Progenitor cell of endocrine pancreas (in vitro differentiated cells): ENCODE data around the gene PON3. TPM values are rescaled to one million over a fixed set of nuclear protein-coding genes. Genes with fewer than 3 reads are reported as not detected.
A peak's percentile ranks its signal among the peaks of the same experiment; 100 is the strongest.

Experiments used
- DNase-seq: peaks from one replicate; pipeline ENCODE4 v3.0.0; 2021; ENCODE audit warnings: low spot score; ENCODE audit not compliant: unreplicated experiment
- H3K27ac Mint-ChIP-seq: 2 replicates; pipeline ENCODE4 v1.8.0; 2021; ENCODE audit warnings: mild to moderate bottlenecking, moderate library complexity, mixed read lengths
- H3K27me3 Mint-ChIP-seq: 2 replicates; pipeline ENCODE4 v1.8.0; 2021; ENCODE audit warnings: mixed read lengths
- H3K36me3 Mint-ChIP-seq: 2 replicates; pipeline ENCODE4 v1.8.0; 2022; ENCODE audit warnings: mixed read lengths; ENCODE audit not compliant: insufficient read depth
- H3K4me1 Mint-ChIP-seq: 2 replicates; pipeline ENCODE4 v1.8.0; 2021; ENCODE audit warnings: low read depth, mixed read lengths
- H3K4me3 Mint-ChIP-seq: 2 replicates; pipeline ENCODE4 v1.8.0; 2021; ENCODE audit warnings: low read depth, mild to moderate bottlenecking, moderate library complexity, mixed read lengths
- H3K9me3 Mint-ChIP-seq: 2 replicates; pipeline ENCODE4 v1.8.0; 2021; ENCODE audit warnings: low read depth, mixed read lengths
- CTCF ChIP-seq: fragments of 200-600 bp; sonication (generic); IDR thresholded peaks from one replicate; pipeline ENCODE4 v1.5.0; 2021; ENCODE audit warnings: antibody characterized with exemption, mild to moderate bottlenecking; ENCODE audit not compliant: unreplicated experiment
- total RNA-seq: library from RNA; stranded (reverse); gene quantifications from 2 replicates; pipeline ENCODE4 v1.2.1, GENCODE V29; 2021

Gene PON3
- total RNA-seq, 1 donor from 2014 or later: 0.14 TPM

- peaks cover 10% of the 10 kb centered on the region for H3K27me3 Mint-ChIP-seq
- TF ChIP-seq CTCF: no peak
- no peaks in the 10 kb centered on the region for H3K4me1 Mint-ChIP-seq
- H3K9me3 Mint-ChIP-seq: peaks cover 3% of the 10 kb centered on the region
- no peaks in the 10 kb centered on the region for H3K36me3 Mint-ChIP-seq
- DNase-seq: no peak
- no peak overlapping the region for H3K27ac Mint-ChIP-seq
- no peak overlapping the region for H3K4me3 Mint-ChIP-seq
These were observed 65.8 kb downstream of the PON3 start for GRCh38 chr7:95330204-95330960.

DNA sequence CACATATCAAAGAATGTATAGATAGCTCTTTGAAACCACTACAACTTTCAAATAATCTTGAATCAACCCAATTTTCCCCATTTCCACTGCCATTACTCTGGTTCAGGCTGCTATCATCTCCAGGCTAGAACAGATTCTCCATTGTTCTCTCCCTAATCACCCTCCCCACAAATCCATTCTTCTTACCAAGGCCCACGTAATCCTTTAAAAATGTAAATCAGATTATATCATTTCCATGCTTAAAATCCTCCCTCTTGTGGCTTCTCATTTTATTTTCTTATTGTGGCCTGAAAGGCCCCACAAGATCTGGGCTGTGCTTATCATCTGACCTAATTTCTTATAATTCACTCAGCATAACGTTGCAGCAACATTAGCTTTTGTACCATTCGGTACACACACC, 68.8 kb downstream of the PON3 start:
- Mint-ChIP-seq H3K27ac (no peak overlapping the region), H3K4me3 (no peak overlapping the region), H3K27me3 (peaks cover 21% of the 10 kb centered on the region), H3K4me1 (no peaks in the 10 kb centered on the region), H3K9me3 (peaks cover 3% of the 10 kb centered on the region), H3K36me3 (no peaks in the 10 kb centered on the region)
- TF ChIP-seq CTCF: no peak
- DNase-seq: no peak

GRCh38 chr7:95324431-95324830, 71.7 kb downstream of the PON3 start, which contains the start of gene PON1:
Gene PON1 (minus strand): TSS chr7:95324532. CDS start chr7:95324475, 57 bp downstream.
- peak; percentile 14 for DNase-seq
- H3K36me3 Mint-ChIP-seq: no peaks in the 10 kb centered on the region
- H3K27me3 Mint-ChIP-seq: peaks cover 21% of the 10 kb centered on the region
- no peak for TF ChIP-seq CTCF
- no peaks in the 10 kb centered on the region for H3K4me1 Mint-ChIP-seq
- H3K27ac Mint-ChIP-seq: peak within 1 kb of the TSS; percentile 29
- peak within 1 kb of the TSS; percentile 59 for H3K4me3 Mint-ChIP-seq
- peaks cover 3% of the 10 kb centered on the region for H3K9me3 Mint-ChIP-seq

DNA sequence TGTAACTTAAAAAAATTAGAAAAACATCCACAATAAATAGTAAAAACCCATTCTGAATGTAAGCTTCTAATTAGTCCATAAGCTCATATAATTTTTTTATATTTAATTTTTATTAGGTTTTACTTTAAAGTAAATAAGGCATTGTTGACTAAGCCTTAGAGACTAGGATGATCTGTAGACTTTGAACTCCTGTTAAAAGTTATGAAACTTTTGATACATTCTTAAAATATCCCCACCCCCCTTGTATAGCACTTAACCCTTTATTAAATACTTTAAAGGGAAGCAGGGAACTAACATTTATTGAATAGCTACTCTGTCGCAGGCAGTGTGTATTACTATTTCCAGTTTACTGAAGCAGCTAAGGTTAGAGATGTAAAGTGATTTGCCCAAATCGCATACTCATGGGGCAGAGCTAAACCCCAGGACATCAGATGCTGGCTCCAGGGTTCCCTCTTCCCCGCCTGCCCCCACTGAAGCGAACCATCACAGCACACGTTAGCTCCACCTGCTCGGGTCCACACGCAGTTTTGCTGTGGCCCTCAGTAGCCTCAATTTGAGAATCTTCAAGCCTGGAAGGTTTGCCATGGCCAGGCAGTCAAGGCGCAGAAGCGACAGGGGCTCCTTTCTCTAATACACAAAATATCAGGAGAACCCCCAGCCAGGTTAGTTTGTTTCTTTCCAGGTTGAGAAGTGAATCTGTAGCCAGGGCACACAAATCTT, 72.6 kb downstream of the PON3 start:
- Mint-ChIP-seq H3K9me3 (peaks cover 3% of the 10 kb centered on the region), H3K4me1 (no peaks in the 10 kb centered on the region), H3K27me3 (peaks cover 21% of the 10 kb centered on the region), H3K4me3 (no peak overlapping the region), H3K36me3 (no peaks in the 10 kb centered on the region), H3K27ac (no peak overlapping the region)
- TF ChIP-seq CTCF: no peak
- DNase-seq: no peak

DNA sequence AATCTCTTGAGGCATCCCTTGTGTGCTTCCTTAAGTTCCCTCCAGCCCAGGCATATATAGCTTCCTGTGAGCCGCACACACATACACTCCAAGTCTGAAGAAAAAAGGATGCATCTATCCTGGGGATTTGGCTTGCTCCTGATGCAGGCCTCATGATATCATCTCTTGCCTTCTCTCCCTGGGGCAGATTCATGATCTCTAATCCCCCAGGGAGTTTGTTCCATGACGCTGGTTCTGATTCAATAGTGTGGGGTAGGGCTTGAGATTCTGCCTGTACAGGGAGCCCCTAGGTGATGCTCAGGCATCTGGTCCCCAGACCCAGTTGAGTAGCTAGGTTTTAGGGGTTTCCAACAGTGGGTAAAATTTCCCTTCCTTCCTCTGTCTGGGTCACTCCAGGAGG, 73.3 kb downstream of the PON3 start:
- no peak for TF ChIP-seq CTCF
- Mint-ChIP-seq H3K27ac (no peak overlapping the region), H3K27me3 (peaks cover 21% of the 10 kb centered on the region), H3K36me3 (no peaks in the 10 kb centered on the region), H3K4me3 (no peak overlapping the region), H3K4me1 (peaks cover 3% of the 10 kb centered on the region), H3K9me3 (peaks cover 3% of the 10 kb centered on the region)
- no peak for DNase-seq
